Loucy (cell line): Measurements from ENCODE around the gene NAALAD2.

Experiments used
- H2AFZ ChIP-seq: fragments of 200-600 bp; sonication (generic); 2 replicates; pipeline ENCODE4 v1.6.0; 2016; ENCODE audit warnings: antibody characterized with exemption, mild to moderate bottlenecking, low read length, moderate library complexity
- H3F3A ChIP-seq: fragments of 200-600 bp; 2 replicates; pipeline ENCODE4 v1.6.0; 2016; ENCODE audit warnings: antibody characterized with exemption, low read depth, mild to moderate bottlenecking
- H3K27me3 ChIP-seq: fragments of 200-600 bp; sonication (generic); 2 replicates; pipeline ENCODE4 v1.6.1; 2014; ENCODE audit warnings: low read length, mild to moderate bottlenecking; ENCODE audit not compliant: insufficient read depth, poor library complexity, severe bottlenecking
- H3K36me3 ChIP-seq: fragments of 200-600 bp; sonication (generic); 2 replicates; pipeline ENCODE4 v1.6.1; 2016; ENCODE audit warnings: low read length; ENCODE audit not compliant: insufficient read depth
- H3K4me1 ChIP-seq: fragments of 200-600 bp; sonication (generic); 2 replicates; pipeline ENCODE4 v1.5.1; 2014; ENCODE audit warnings: low read length, mild to moderate bottlenecking; ENCODE audit not compliant: insufficient read depth, poor library complexity, severe bottlenecking
- H3K4me2 ChIP-seq: fragments of 200-600 bp; sonication (generic); 2 replicates; pipeline ENCODE4 v1.6.0; 2014; ENCODE audit warnings: antibody characterized with exemption, low read length, low read depth, mild to moderate bottlenecking; ENCODE audit not compliant: poor library complexity, severe bottlenecking
- H3K4me3 ChIP-seq: fragments of 200-600 bp; sonication (generic); 2 replicates; pipeline ENCODE4 v1.5.1; 2014; ENCODE audit warnings: low read length, mild to moderate bottlenecking, mixed read lengths; ENCODE audit not compliant: poor library complexity, severe bottlenecking
- H3K79me2 ChIP-seq: fragments of 200-600 bp; sonication (generic); 2 replicates; pipeline ENCODE4 v1.6.1; 2014; ENCODE audit warnings: low read length; ENCODE audit not compliant: insufficient read depth
- H3K9ac ChIP-seq: fragments of 200-600 bp; sonication (generic); 2 replicates; pipeline ENCODE4 v1.6.0; 2014; ENCODE audit warnings: mild to moderate bottlenecking, low read depth, low read length, moderate library complexity; ENCODE audit not compliant: poor library complexity, severe bottlenecking
- H3K9me2 ChIP-seq: fragments of 200-600 bp; sonication (generic); replicated peaks from 2 replicates; pipeline ENCODE4 v1.6.1; 2016; ENCODE audit warnings: low read depth, low read length, mixed read lengths
- H3K9me3 ChIP-seq: fragments of 200-600 bp; sonication (generic); 2 replicates; pipeline ENCODE4 v1.6.1; 2014; ENCODE audit warnings: mild to moderate bottlenecking, antibody characterized with exemption, low read length, low read depth; ENCODE audit not compliant: insufficient read depth
- H4K20me1 ChIP-seq: fragments of 200-600 bp; sonication (generic); 2 replicates; pipeline ENCODE4 v1.6.0; 2014; ENCODE audit warnings: antibody characterized with exemption, low read length, mild to moderate bottlenecking; ENCODE audit not compliant: insufficient read depth, poor library complexity, severe bottlenecking
- EZH2phosphoT487 ChIP-seq: fragments of 200-600 bp; IDR thresholded peaks from 2 replicates; pipeline ENCODE4 v1.6.1; 2018; ENCODE audit warnings: antibody characterized with exemption, mild to moderate bottlenecking, moderate library complexity, borderline replicate concordance
- TF ChIP-seq, protein P1 (sequence below): fragments of 200-600 bp; sonication (generic); conservative IDR thresholded peaks from 2 replicates; pipeline ENCODE4 v1.5.1; 2014; ENCODE audit warnings: mild to moderate bottlenecking, antibody characterized with exemption, low read length

The NAALAD2 gene

DNA sequence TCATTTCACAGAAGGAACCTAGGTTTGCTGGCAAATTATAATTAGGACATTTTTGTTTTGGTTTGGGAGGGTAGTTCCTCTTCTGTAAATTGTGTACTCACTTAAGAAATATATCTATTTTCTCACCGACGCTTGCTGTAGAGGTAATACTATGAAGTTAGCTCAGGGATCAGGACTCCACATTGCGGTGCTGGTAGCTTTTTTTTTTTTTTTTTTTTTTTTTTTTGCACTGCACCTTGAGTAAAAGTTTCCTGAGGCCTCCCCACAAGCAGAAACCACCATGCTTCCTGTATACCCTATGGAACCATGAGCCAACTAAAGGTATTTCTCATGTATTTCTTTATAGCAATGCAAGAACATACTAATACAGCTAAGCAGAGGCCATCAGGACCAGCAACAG lies 34.0 kb upstream of the NAALAD2 start:
- TF ChIP-seq, protein P1, sequence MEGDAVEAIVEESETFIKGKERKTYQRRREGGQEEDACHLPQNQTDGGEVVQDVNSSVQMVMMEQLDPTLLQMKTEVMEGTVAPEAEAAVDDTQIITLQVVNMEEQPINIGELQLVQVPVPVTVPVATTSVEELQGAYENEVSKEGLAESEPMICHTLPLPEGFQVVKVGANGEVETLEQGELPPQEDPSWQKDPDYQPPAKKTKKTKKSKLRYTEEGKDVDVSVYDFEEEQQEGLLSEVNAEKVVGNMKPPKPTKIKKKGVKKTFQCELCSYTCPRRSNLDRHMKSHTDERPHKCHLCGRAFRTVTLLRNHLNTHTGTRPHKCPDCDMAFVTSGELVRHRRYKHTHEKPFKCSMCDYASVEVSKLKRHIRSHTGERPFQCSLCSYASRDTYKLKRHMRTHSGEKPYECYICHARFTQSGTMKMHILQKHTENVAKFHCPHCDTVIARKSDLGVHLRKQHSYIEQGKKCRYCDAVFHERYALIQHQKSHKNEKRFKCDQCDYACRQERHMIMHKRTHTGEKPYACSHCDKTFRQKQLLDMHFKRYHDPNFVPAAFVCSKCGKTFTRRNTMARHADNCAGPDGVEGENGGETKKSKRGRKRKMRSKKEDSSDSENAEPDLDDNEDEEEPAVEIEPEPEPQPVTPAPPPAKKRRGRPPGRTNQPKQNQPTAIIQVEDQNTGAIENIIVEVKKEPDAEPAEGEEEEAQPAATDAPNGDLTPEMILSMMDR, result no peak
- TF ChIP-seq EZH2phosphoT487, result no peak
- Histone ChIP-seq H3K4me3 (peak overlapping the region; percentile 14), H3K27me3 (no peaks in the 10 kb centered on the region), H4K20me1 (no peaks in the 10 kb centered on the region), H3K9me2 (no peaks in the 10 kb centered on the region), H3F3A (no peaks in the 10 kb centered on the region), H3K36me3 (no peaks in the 10 kb centered on the region), H3K9ac (no peak overlapping the region), H3K4me1 (peaks cover 9% of the 10 kb centered on the region), H2AFZ (no peak overlapping the region), H3K79me2 (no peaks in the 10 kb centered on the region), H3K9me3 (no peaks in the 10 kb centered on the region), H3K4me2 (peak overlapping the region; percentile 62)

- H3K4me3 ChIP-seq, result no peak overlapping the region
- H3K27me3 ChIP-seq, result no peaks in the 10 kb centered on the region
- H3K9ac ChIP-seq, result no peak overlapping the region
- no peaks in the 10 kb centered on the region for H3F3A ChIP-seq
- no peak overlapping the region for H3K4me2 ChIP-seq
- no peaks in the 10 kb centered on the region for H3K4me1 ChIP-seq
- no peak overlapping the region for H2AFZ ChIP-seq
- H3K79me2 ChIP-seq, result no peaks in the 10 kb centered on the region
- H3K36me3 ChIP-seq, result no peaks in the 10 kb centered on the region
- H3K9me2 ChIP-seq, result no peaks in the 10 kb centered on the region
- H3K9me3 ChIP-seq, result no peaks in the 10 kb centered on the region
- no peaks in the 10 kb centered on the region for H4K20me1 ChIP-seq
- TF ChIP-seq EZH2phosphoT487, result no peak
- TF ChIP-seq, protein P1, result peak; percentile 58
These were observed 20.9 kb upstream of the NAALAD2 start for GRCh38 chr11:90113541-90113940.

GRCh38 chr11:90120191-90120590 lies 14.3 kb upstream of the NAALAD2 start:
- Histone ChIP-seq H3K79me2 (no peaks in the 10 kb centered on the region), H4K20me1 (no peaks in the 10 kb centered on the region), H3F3A (no peaks in the 10 kb centered on the region), H3K36me3 (no peaks in the 10 kb centered on the region), H3K4me3 (no peak overlapping the region), H2AFZ (no peak overlapping the region), H3K9me3 (no peaks in the 10 kb centered on the region), H3K4me2 (no peak overlapping the region), H3K9me2 (no peaks in the 10 kb centered on the region), H3K4me1 (no peaks in the 10 kb centered on the region), H3K27me3 (no peaks in the 10 kb centered on the region), H3K9ac (no peak overlapping the region)
- no peak for TF ChIP-seq EZH2phosphoT487
- TF ChIP-seq, protein P1, result no peak
